ENCODE results near the gene TRIM65. TPM values are rescaled to one million over a fixed set of nuclear protein-coding genes. Genes with fewer than 3 reads are reported as not detected.
A peak's percentile ranks its signal among the peaks of the same experiment; 100 is the strongest.

Gene TRIM65
- total and polyA plus RNA-seq, 2 of the 13 experiments (the other 11 are each of a cell fraction or from before 2014, with no cell fraction given): 10.3 to 22.4 TPM

DNA sequence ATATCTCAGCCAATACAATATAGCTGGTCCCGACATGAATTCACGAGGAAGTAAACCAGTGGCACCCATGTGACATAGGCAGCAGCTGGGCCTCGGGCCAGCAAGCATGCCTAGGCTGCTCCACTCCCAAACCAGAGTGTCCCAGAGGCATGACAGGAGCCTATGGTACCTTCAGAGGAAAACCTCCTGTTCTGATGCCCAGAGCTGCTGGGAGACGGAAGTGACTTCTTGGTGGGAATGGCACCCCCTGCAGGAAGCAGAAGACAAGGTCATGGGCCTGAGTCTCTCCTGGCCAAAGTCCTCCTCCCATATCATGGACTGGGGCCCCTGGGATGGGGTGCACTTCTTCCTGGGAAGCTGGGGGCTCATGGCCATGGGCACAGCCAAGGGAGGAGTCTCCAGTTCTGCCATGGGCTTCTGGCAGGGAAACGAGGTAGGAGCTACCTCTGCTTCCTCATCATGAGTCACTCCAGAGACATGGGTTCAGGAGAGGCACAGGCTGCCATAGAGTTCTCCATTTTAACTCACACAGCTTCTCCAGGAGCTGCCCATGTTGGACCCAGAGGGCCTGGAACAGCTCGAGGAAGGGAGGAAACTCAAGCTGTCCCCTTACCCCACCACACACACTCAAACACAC, 30.7 kb upstream of the TRIM65 start (continued):
- TF ChIP-seq, protein P1, sequence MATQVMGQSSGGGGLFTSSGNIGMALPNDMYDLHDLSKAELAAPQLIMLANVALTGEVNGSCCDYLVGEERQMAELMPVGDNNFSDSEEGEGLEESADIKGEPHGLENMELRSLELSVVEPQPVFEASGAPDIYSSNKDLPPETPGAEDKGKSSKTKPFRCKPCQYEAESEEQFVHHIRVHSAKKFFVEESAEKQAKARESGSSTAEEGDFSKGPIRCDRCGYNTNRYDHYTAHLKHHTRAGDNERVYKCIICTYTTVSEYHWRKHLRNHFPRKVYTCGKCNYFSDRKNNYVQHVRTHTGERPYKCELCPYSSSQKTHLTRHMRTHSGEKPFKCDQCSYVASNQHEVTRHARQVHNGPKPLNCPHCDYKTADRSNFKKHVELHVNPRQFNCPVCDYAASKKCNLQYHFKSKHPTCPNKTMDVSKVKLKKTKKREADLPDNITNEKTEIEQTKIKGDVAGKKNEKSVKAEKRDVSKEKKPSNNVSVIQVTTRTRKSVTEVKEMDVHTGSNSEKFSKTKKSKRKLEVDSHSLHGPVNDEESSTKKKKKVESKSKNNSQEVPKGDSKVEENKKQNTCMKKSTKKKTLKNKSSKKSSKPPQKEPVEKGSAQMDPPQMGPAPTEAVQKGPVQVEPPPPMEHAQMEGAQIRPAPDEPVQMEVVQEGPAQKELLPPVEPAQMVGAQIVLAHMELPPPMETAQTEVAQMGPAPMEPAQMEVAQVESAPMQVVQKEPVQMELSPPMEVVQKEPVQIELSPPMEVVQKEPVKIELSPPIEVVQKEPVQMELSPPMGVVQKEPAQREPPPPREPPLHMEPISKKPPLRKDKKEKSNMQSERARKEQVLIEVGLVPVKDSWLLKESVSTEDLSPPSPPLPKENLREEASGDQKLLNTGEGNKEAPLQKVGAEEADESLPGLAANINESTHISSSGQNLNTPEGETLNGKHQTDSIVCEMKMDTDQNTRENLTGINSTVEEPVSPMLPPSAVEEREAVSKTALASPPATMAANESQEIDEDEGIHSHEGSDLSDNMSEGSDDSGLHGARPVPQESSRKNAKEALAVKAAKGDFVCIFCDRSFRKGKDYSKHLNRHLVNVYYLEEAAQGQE (IDR thresholded peaks at IDR 0.05; ENCODE audit: borderline replicate concordance in 1 of 2, low read depth in 1 of 2, low read length in 2 of 2): no peak
- no peak for TF ChIP-seq NFYB (CRISPR knock-in tag; IDR thresholded peaks at IDR 0.05)
- no peak for TF ChIP-seq ZNF841 (CRISPR knock-in tag; IDR thresholded peaks at IDR 0.05; ENCODE audit: borderline replicate concordance)
- TF ChIP-seq ZNF260 (CRISPR knock-in tag; IDR thresholded peaks at IDR 0.05; ENCODE audit: borderline replicate concordance, low read depth): no peak
- TF ChIP-seq PRPF4 (IDR thresholded peaks at IDR 0.05; ENCODE audit: low read depth, low read length, poor library complexity, severe bottlenecking): no peak
- TF ChIP-seq, protein P2, sequence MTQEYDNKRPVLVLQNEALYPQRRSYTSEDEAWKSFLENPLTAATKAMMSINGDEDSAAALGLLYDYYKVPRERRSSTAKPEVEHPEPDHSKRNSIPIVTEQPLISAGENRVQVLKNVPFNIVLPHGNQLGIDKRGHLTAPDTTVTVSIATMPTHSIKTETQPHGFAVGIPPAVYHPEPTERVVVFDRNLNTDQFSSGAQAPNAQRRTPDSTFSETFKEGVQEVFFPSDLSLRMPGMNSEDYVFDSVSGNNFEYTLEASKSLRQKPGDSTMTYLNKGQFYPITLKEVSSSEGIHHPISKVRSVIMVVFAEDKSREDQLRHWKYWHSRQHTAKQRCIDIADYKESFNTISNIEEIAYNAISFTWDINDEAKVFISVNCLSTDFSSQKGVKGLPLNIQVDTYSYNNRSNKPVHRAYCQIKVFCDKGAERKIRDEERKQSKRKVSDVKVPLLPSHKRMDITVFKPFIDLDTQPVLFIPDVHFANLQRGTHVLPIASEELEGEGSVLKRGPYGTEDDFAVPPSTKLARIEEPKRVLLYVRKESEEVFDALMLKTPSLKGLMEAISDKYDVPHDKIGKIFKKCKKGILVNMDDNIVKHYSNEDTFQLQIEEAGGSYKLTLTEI (CRISPR knock-in tag; conservative IDR thresholded peaks at IDR 0.05): no peak
- TF ChIP-seq MBNL3 (CRISPR knock-in tag; conservative IDR thresholded peaks at IDR 0.05): no peak
- no peak for TF ChIP-seq ZNF17 (CRISPR knock-in tag; IDR thresholded peaks at IDR 0.05)
- TF ChIP-seq ATRX (CRISPR knock-in tag; IDR thresholded peaks at IDR 0.05; ENCODE audit: borderline replicate concordance): no peak
- no peak for TF ChIP-seq LCORL (IDR thresholded peaks at IDR 0.05)
- no peak for TF ChIP-seq LCORL (CRISPR knock-in tag; IDR thresholded peaks at IDR 0.05)
- TF ChIP-seq ZNF879 (CRISPR knock-in tag; IDR thresholded peaks at IDR 0.05): no peak
- no peak for TF ChIP-seq ATM (IDR thresholded peaks at IDR 0.05; ENCODE audit: borderline replicate concordance)
- TF ChIP-seq JUN (CRISPR knock-in tag; IDR thresholded peaks at IDR 0.05): no peak
- TF ChIP-seq ESRRA (CRISPR knock-in tag; IDR thresholded peaks at IDR 0.05; ENCODE audit: low read depth): peak; percentile 61; the same call in 1 of the 2 replicates
- peak; percentile 29; the same call in 1 of the 2 replicates for TF ChIP-seq HOXA3 (CRISPR knock-in tag; IDR thresholded peaks at IDR 0.05)
- no peak for TF ChIP-seq CHD2 (IDR thresholded peaks at IDR 0.05; ENCODE audit: low read depth, low read length)
- TF ChIP-seq NCOA5 (CRISPR knock-in tag; IDR thresholded peaks at IDR 0.05): no peak
- TF ChIP-seq FOXP1 (IDR thresholded peaks at IDR 0.05): no peak
- TF ChIP-seq FOXP1 (CRISPR knock-in tag; IDR thresholded peaks at IDR 0.05): no peak
- TF ChIP-seq ZNF567 (CRISPR knock-in tag; IDR thresholded peaks at IDR 0.05; ENCODE audit: borderline replicate concordance): no peak
- no peak for TF ChIP-seq MATR3 (CRISPR knock-in tag; IDR thresholded peaks at IDR 0.05)
- no peak for TF ChIP-seq NR2F6 (IDR thresholded peaks at IDR 0.05)
- 0 out of 2 replicates have a peak, but pooled peaks have one; percentile 29 for TF ChIP-seq NR2F6 (CRISPR knock-in tag; IDR thresholded peaks at IDR 0.05)
- 0 out of 2 replicates have a peak, but pooled peaks have one; percentile 32 for TF ChIP-seq ZNF136 (CRISPR knock-in tag; IDR thresholded peaks at IDR 0.05; ENCODE audit: low read depth)
- no peak for TF ChIP-seq NFRKB (IDR thresholded peaks at IDR 0.05)
- TF ChIP-seq ZNF776 (CRISPR knock-in tag; IDR thresholded peaks at IDR 0.05): no peak
- TF ChIP-seq ZSCAN31 (CRISPR knock-in tag; IDR thresholded peaks at IDR 0.05; ENCODE audit: low read depth): peak; percentile 41; the same call in 1 of the 2 replicates
- TF ChIP-seq, protein P3, sequence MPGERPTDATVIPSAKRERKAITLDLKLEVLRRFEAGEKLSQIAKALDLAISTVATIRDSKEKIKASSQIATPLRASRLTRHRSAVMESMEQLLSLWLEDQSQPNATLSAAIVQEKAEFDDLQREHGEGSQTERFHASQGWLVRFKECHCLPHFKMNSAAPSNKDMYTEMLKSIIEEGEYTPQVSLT (CRISPR knock-in tag; IDR thresholded peaks at IDR 0.05; ENCODE audit: borderline replicate concordance, low read depth): no peak

Data from HepG2 (cell line).